Measurements from ENCODE around the gene RAB11FIP2.

The RAB11FIP2 gene

GRCh38 chr10:118033905-118034304 is 12.8 kb downstream of the RAB11FIP2 start:
- DNase-seq: no peak

- DNase-seq: no peak
These were observed 14.2 kb downstream of the RAB11FIP2 start for GRCh38 chr10:118032564-118032963.

- no peak for DNase-seq
These were observed 15.2 kb downstream of the RAB11FIP2 start for GRCh38 chr10:118031351-118032075.

GRCh38 chr10:118028619-118029018 is 18.1 kb downstream of the RAB11FIP2 start:
- DNase-seq: no peak

GRCh38 chr10:118027397-118027796 is 19.3 kb downstream of the RAB11FIP2 start:
- no peak for DNase-seq

- no peak for DNase-seq
These were observed 19.8 kb downstream of the RAB11FIP2 start for GRCh38 chr10:118026936-118027335.

- no peak for DNase-seq
These were observed 26.4 kb downstream of the RAB11FIP2 start for GRCh38 chr10:118020365-118020764.

GRCh38 chr10:118017850-118018249 is 28.9 kb downstream of the RAB11FIP2 start:
- no peak for DNase-seq

- DNase-seq: no peak
These were observed 29.5 kb downstream of the RAB11FIP2 start for GRCh38 chr10:118017071-118017740.

- DNase-seq: no peak
These were observed 33.7 kb downstream of the RAB11FIP2 start for GRCh38 chr10:118012952-118013525.

GRCh38 chr10:118007773-118008172 is 39.0 kb downstream of the RAB11FIP2 start:
- DNase-seq: no peak

- no peak for DNase-seq
These were observed 43.6 kb downstream of the RAB11FIP2 start for GRCh38 chr10:118003126-118003525.

GRCh38 chr10:118002581-118002980 is 44.2 kb downstream of the RAB11FIP2 start:
- no peak for DNase-seq

GRCh38 chr10:117997673-117998072 is 49.1 kb downstream of the RAB11FIP2 start:
- no peak for DNase-seq

- no peak for DNase-seq
These were observed 50.0 kb downstream of the RAB11FIP2 start for GRCh38 chr10:117996709-117997108.

GRCh38 chr10:117994771-117995170 is 52.0 kb downstream of the RAB11FIP2 start:
- no peak for DNase-seq

GRCh38 chr10:117993166-117993565 is 53.6 kb downstream of the RAB11FIP2 start:
- DNase-seq: no peak

- DNase-seq: no peak
These were observed 55.0 kb downstream of the RAB11FIP2 start for GRCh38 chr10:117991701-117992100.

- DNase-seq: no peak
These were observed 56.8 kb downstream of the RAB11FIP2 start for GRCh38 chr10:117989962-117990361.

- DNase-seq: no peak
These were observed 57.9 kb downstream of the RAB11FIP2 start for GRCh38 chr10:117988814-117989213.

- no peak for DNase-seq
These were observed 59.4 kb downstream of the RAB11FIP2 start for GRCh38 chr10:117987244-117987909.

- no peak for DNase-seq
These were observed 62.8 kb downstream of the RAB11FIP2 start for GRCh38 chr10:117983961-117984360.

Measured in activated naive CD4-positive, alpha-beta T cell treated with anti-CD3 and anti-CD28 coated beads, Interleukin-2, amount 50 U/mL, for 16 hours (primary cell).